Measurements from ENCODE around the gene MVP. TPM values are rescaled to one million over a fixed set of nuclear protein-coding genes. Genes with fewer than 3 reads are reported as not detected.
A peak's percentile ranks its signal among the peaks of the same experiment; 100 is the strongest.

The MVP gene
- total RNA-seq, 1 donor = 275 TPM

DNA sequence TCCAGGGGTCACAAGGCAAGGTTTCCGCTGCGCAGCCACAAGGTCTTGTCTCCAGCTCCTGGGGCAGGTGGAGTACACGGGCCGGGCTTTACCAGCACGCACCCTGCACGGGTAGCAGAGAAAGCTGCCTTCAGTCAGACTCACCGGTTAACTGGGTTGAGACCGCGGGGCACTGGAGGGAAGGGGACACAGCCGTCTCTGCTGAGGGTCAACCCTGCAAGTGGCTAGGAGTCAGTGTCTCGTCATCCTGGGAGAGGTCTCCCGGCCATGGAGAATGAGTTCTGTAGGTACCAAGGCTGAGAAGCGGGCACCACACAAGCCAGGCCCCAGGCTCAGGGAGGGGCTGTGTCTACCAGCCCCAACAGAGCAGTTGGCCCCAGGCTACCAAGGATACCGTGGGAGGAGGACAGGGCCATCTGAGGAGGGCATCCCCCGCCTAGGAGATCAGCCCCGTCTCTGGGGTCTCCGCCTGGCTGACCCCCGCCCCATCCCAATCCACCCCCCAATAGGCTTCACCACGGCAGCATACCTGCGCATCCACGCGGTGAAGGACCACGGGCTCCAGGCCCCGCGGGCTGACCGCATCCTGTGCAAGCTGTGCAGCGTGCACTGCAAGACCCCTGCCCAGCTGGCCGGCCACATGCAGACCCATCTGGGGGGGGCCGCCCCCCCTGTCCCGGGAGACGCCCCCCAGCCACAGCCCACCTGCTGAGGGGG is 11.1 kb upstream of the MVP start:
- TF ChIP-seq, protein P1, sequence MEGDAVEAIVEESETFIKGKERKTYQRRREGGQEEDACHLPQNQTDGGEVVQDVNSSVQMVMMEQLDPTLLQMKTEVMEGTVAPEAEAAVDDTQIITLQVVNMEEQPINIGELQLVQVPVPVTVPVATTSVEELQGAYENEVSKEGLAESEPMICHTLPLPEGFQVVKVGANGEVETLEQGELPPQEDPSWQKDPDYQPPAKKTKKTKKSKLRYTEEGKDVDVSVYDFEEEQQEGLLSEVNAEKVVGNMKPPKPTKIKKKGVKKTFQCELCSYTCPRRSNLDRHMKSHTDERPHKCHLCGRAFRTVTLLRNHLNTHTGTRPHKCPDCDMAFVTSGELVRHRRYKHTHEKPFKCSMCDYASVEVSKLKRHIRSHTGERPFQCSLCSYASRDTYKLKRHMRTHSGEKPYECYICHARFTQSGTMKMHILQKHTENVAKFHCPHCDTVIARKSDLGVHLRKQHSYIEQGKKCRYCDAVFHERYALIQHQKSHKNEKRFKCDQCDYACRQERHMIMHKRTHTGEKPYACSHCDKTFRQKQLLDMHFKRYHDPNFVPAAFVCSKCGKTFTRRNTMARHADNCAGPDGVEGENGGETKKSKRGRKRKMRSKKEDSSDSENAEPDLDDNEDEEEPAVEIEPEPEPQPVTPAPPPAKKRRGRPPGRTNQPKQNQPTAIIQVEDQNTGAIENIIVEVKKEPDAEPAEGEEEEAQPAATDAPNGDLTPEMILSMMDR (IDR thresholded peaks at IDR 0.05; ENCODE audit: insufficient read depth, low read length) = no peak
- H3K4me3 ChIP-seq (ENCODE audit: low read depth, low read length) = peak overlapping the region; percentile 75

DNA sequence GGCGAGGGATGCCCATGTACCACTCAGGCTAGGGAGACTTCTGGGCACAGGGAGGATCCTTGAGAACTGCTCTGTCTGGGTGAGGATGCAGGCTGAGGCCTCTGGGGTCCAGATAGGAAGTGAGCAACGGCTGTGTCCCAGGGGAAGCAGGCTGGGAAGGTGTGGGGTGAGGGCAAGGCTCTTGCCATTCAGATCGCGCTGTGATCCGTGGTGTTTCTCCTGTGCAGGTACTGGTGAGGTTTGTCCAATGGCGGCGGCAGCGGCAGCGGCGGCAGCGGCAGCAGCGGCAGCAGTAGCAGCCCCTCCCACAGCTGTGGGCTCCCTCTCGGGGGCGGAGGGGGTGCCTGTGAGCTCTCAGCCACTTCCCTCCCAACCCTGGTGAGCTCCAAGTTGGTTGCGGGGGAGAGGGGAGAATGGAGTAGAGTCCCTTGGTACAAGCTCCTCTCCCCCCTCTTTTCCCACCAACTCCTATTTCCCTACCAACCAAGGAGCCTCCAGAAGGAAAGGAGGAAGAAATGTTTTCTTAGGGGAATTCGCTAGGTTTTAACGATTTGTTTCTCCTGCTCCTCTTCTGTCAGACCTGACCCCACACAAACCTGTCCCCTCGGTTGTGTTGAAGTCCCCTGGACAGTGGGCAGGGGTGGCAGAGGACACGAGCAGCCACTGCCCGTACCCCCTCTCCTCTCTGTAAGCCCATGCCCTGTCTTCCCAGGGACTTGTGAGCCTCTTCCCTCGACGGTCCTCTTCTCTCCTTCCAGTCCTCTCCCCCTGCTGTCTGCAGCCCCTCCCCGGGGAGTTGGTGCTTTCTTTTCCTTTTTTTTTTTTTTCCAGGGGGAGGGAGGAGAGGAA is 10.2 kb upstream of the MVP start:
- peak overlapping the region; percentile 22 for H3K4me3 ChIP-seq (ENCODE audit: low read depth, low read length)
- peak; percentile 15 for DNase-seq (ENCODE audit: low read depth)
- TF ChIP-seq, protein P1 (IDR thresholded peaks at IDR 0.05; ENCODE audit: insufficient read depth, low read length) = no peak

More for the DNA sequence above, 11.1 kb upstream of the MVP start:
- no peak for DNase-seq (ENCODE audit: low read depth)

DNA sequence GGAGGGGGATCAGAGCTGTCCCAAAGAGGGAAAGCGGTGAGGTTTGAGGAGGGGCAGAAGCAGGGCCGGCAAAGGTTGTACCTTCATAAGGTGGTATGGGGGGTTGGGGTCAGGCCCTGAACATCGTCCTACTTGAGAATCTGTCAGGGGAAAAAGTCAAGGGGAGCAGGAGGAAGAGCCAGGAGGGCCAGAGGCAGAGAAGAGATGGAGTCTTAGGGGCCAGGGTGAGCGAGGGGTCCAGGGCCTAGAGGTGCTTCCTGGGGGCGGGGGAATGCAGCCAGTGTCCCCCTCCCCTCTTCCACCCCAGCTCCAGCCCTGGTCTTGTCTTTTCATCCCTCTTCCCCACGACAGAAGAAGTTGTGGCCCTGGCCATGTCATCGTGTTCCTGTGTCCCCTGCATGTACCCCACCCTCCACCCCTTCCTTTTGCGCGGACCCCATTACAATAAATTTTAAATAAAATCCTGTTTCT is 9.5 kb upstream of the MVP start:
- TF ChIP-seq, protein P1 (IDR thresholded peaks at IDR 0.05; ENCODE audit: insufficient read depth, low read length) = no peak
- no peak for DNase-seq (ENCODE audit: low read depth)
- peak overlapping the region; percentile 25 for H3K4me3 ChIP-seq (ENCODE audit: low read depth, low read length)

DNA sequence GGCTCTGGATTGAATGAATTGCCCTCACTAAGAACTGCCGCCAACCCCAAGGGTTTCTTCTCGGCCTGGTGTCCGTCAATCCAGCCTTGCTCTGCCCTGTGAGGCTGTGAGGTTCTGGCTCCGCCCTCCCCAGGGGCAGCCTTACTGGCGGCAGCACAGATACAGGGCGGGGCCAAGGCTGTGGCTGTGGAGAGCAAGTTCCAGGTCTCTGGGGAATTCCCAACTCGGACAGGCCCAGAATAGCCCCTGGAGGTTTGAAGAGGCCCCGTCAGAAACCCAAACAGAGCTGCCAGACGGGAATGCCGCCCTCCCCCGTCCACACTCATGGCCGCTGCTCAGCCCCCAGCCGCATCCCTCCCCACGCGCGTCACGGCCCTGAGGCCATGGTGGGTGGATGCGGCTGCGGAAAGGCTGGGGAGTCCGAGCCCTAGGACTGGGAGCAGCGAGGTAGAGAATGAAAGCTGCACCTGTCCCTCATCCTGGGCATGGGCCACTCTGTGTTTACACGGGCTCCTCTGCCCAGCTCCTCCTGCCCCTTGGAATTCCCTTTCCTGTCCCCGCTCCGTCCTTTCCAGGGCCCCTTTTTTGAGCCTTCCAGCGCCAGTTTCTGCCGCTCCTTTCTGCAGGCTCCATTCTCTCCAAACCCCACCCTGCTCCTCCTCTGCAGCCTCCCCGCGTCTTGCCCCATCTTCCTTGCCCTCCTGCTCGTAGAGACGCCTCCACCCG is 8.9 kb upstream of the MVP start:
- H3K4me3 ChIP-seq (ENCODE audit: low read depth, low read length) = peak overlapping the region; percentile 73
- TF ChIP-seq, protein P1 (IDR thresholded peaks at IDR 0.05; ENCODE audit: insufficient read depth, low read length) = no peak
- DNase-seq (ENCODE audit: low read depth) = peak; percentile 98

DNA sequence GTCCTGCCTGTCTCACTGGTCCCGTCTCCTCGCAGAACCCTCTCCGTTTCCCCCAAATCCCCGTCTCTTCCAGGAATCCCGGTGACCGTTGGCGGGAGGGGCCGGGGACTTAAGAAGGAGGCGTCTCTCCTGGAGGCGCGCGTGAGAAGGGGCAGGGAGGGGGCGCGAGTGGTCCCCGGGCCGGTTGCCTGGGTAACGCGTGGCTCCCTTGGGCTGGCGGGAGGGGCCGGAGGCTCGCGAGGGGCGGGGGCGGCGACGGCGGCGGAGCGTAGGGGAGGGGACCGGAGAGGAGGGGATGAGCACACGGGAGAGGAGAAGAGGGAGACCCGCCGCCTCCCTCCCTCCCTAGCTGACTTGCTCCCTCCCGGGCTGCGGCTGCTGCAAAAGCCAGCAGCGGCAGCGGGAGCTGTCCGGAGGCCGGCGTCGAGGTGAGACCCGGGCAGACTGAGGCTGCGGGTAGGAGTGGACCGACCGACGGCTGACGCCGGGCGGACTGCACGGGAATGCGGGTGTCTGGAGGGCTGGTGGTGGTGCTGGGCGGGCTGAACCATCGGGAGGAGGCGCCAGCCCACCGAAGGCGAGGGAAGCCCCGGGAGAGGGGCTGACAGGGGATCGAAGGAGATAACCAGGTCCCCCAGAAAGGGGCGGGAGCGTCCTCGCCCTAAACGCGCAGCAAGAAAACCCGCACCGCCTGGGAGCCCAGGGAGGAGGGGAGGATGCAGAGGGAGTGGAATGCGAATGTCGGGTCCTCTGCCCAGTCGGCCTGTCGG is 8.2 kb upstream of the MVP start, which contains the start of gene PRRT2:
TSS of gene PRRT2 (plus strand) at position 298 of the 770 bp plus-strand sequence. CDS start 862 bp downstream, outside the sequence.
- DNase-seq (ENCODE audit: low read depth) = peak; percentile 53
- TF ChIP-seq, protein P1 (IDR thresholded peaks at IDR 0.05; ENCODE audit: insufficient read depth, low read length) = no peak
- peak within 1 kb of the TSS; percentile 73 for H3K4me3 ChIP-seq (ENCODE audit: low read depth, low read length)

Measured in fibroblast of the aortic adventitia (primary cell).